ES-I3 (cell line): ENCODE data around the gene ELOVL3.
"Not testable (repeated sequence)": the region's sequence is repeated elsewhere in the genome, so short reads cannot be mapped to it uniquely, and the experiment has no call there.

Experiments
- H3K36me3 ChIP-seq: 2 replicates; pipeline ENCODE4 v1.6.1; 2013; ENCODE audit warnings: mild to moderate bottlenecking, low read length, control low read depth, moderate library complexity; ENCODE audit not compliant: insufficient read depth
- H3K4me1 ChIP-seq: 2 replicates; pipeline ENCODE4 v1.6.1; 2013; ENCODE audit warnings: mild to moderate bottlenecking, control low read depth, low read length; ENCODE audit not compliant: insufficient read depth
- H3K9ac ChIP-seq: 2 replicates; pipeline ENCODE4 v1.6.1; 2013; ENCODE audit warnings: low read depth, mild to moderate bottlenecking, low read length, moderate library complexity
- H3K9me3 ChIP-seq: 2 replicates; pipeline ENCODE4 v1.6.1; 2013; ENCODE audit warnings: mild to moderate bottlenecking, low read length, moderate library complexity; ENCODE audit not compliant: control insufficient read depth, insufficient read depth

ELOVL3 gene

GRCh38 chr10:102234888-102235597 lies 8.9 kb downstream of the ELOVL3 start:
- Histone ChIP-seq H3K4me1 (no peaks in the 10 kb centered on the region), H3K36me3 (no peaks in the 10 kb centered on the region), H3K9ac (no peak overlapping the region), H3K9me3 (no peaks in the 10 kb centered on the region)

GRCh38 chr10:102235598-102235920 lies 9.5 kb downstream of the ELOVL3 start:
- H3K9me3 ChIP-seq: no peaks in the 10 kb centered on the region
- no peaks in the 10 kb centered on the region for H3K36me3 ChIP-seq
- no peak overlapping the region for H3K9ac ChIP-seq
- no peaks in the 10 kb centered on the region for H3K4me1 ChIP-seq

GRCh38 chr10:102236006-102236405 lies 9.9 kb downstream of the ELOVL3 start:
- no peak overlapping the region for H3K9ac ChIP-seq
- no peaks in the 10 kb centered on the region for H3K4me1 ChIP-seq
- H3K36me3 ChIP-seq: no peaks in the 10 kb centered on the region
- H3K9me3 ChIP-seq: no peaks in the 10 kb centered on the region

- Histone ChIP-seq H3K4me1 (no peaks in the 10 kb centered on the region), H3K36me3 (no peaks in the 10 kb centered on the region), H3K9me3 (no peaks in the 10 kb centered on the region), H3K9ac (no peak overlapping the region)
Measured at GRCh38 chr10:102237711-102238252, 11.7 kb downstream of the ELOVL3 start.

GRCh38 chr10:102240467-102241031 lies 14.4 kb downstream of the ELOVL3 start:
- H3K9me3 ChIP-seq: no peaks in the 10 kb centered on the region
- peak overlapping the region; percentile 63 for H3K9ac ChIP-seq
- H3K36me3 ChIP-seq: no peaks in the 10 kb centered on the region

GRCh38 chr10:102241032-102241443 lies 14.9 kb downstream of the ELOVL3 start:
- Histone ChIP-seq H3K4me1 (no peaks in the 10 kb centered on the region), H3K9ac (peak overlapping the region; percentile 63), H3K36me3 (no peaks in the 10 kb centered on the region), H3K9me3 (no peaks in the 10 kb centered on the region)

More at GRCh38 chr10:102240467-102241031, 14.4 kb downstream of the ELOVL3 start:
- H3K4me1 ChIP-seq: no peaks in the 10 kb centered on the region

- Histone ChIP-seq H3K36me3 (no peaks in the 10 kb centered on the region), H3K9me3 (no peaks in the 10 kb centered on the region), H3K9ac (peak within 1 kb of the TSS; percentile 63), H3K4me1 (peaks cover 3% of the 10 kb centered on the region; the same call in 1 of the 2 replicates)
Measured at GRCh38 chr10:102241444-102242117, 15.5 kb downstream of the ELOVL3 start, which contains the start of gene PITX3. Gene PITX3 (minus strand): TSS chr10:102241512. CDS start chr10:102232080, 9,432 bp downstream.

GRCh38 chr10:102242118-102242485 lies 16.0 kb downstream of the ELOVL3 start:
- H3K9ac ChIP-seq: peak overlapping the region; percentile 63; the same call in 1 of the 2 replicates
- no peaks in the 10 kb centered on the region for H3K36me3 ChIP-seq
- H3K9me3 ChIP-seq: no peaks in the 10 kb centered on the region
- peaks cover 3% of the 10 kb centered on the region; the same call in 1 of the 2 replicates for H3K4me1 ChIP-seq

GRCh38 chr10:102243309-102243708 lies 17.2 kb downstream of the ELOVL3 start:
- Histone ChIP-seq H3K9me3 (no peaks in the 10 kb centered on the region), H3K4me1 (peaks cover 3% of the 10 kb centered on the region; the same call in 1 of the 2 replicates), H3K9ac (no peak overlapping the region), H3K36me3 (no peaks in the 10 kb centered on the region)

GRCh38 chr10:102245082-102245931 lies 19.2 kb downstream of the ELOVL3 start, which contains the start of gene GBF1:
Gene GBF1 (plus strand): TSS chr10:102245532. CDS start chr10:102258939, 13,407 bp downstream.
- Histone ChIP-seq H3K9ac (peak within 1 kb of the TSS; percentile 88), H3K4me1 (peaks cover 3% of the 10 kb centered on the region; the same call in 1 of the 2 replicates), H3K9me3 (no peaks in the 10 kb centered on the region), H3K36me3 (no peaks in the 10 kb centered on the region)

- peak overlapping the region; percentile 88 for H3K9ac ChIP-seq
- H3K4me1 ChIP-seq: peaks cover 3% of the 10 kb centered on the region; the same call in 1 of the 2 replicates
- no peaks in the 10 kb centered on the region for H3K9me3 ChIP-seq
Measured at GRCh38 chr10:102245932-102246251, 19.8 kb downstream of the ELOVL3 start.

GRCh38 chr10:102246261-102246660 lies 20.2 kb downstream of the ELOVL3 start:
- H3K9me3 ChIP-seq: no peaks in the 10 kb centered on the region

More at GRCh38 chr10:102245932-102246251, 19.8 kb downstream of the ELOVL3 start:
- no peaks in the 10 kb centered on the region for H3K36me3 ChIP-seq

GRCh38 chr10:102247734-102248133 lies 21.6 kb downstream of the ELOVL3 start:
- H3K4me1 ChIP-seq: peaks cover 3% of the 10 kb centered on the region; the same call in 1 of the 2 replicates
- H3K9ac ChIP-seq: no peak overlapping the region
- H3K36me3 ChIP-seq: no peaks in the 10 kb centered on the region
- H3K9me3 ChIP-seq: no peaks in the 10 kb centered on the region

More at GRCh38 chr10:102246261-102246660, 20.2 kb downstream of the ELOVL3 start:
- Histone ChIP-seq H3K36me3 (no peaks in the 10 kb centered on the region), H3K4me1 (peaks cover 3% of the 10 kb centered on the region; the same call in 1 of the 2 replicates), H3K9ac (peak overlapping the region; percentile 88)

GRCh38 chr10:102252508-102252907 lies 26.4 kb downstream of the ELOVL3 start:
- H3K9me3 ChIP-seq, H3K36me3 ChIP-seq, H3K4me1 ChIP-seq, H3K9ac ChIP-seq: not testable (repeated sequence)
